Osteoblast (primary cell): Measurements from ENCODE around the gene TMEM132C. TPM values are rescaled to one million over a fixed set of nuclear protein-coding genes. Genes with fewer than 3 reads are reported as not detected.

Experiments
- DNase-seq: peaks from one replicate; pipeline ENCODE4 v3.0.0; 2011; ENCODE audit warnings: low spot score, mixed read lengths; ENCODE audit not compliant: insufficient read length; ENCODE audit errors: missing footprints
- H2AFZ ChIP-seq: 2 replicates; pipeline ENCODE4 v1.6.0; 2011; ENCODE audit warnings: mild to moderate bottlenecking, low read length
- H3K27ac ChIP-seq: 2 replicates; pipeline ENCODE4 v1.5.1; 2011; ENCODE audit warnings: mild to moderate bottlenecking, low read depth, low read length, moderate library complexity
- H3K27me3 ChIP-seq: 2 replicates; pipeline ENCODE4 v1.6.0; 2012; ENCODE audit warnings: mild to moderate bottlenecking, control low read depth, inconsistent platforms, low read length, moderate library complexity; ENCODE audit not compliant: insufficient read depth
- H3K36me3 ChIP-seq: 2 replicates; pipeline ENCODE4 v1.5.1; 2011; ENCODE audit warnings: mild to moderate bottlenecking, low read length, control low read depth, moderate library complexity; ENCODE audit not compliant: insufficient read depth
- H3K4me1 ChIP-seq: 2 replicates; pipeline ENCODE4 v1.5.1; 2011; ENCODE audit warnings: mild to moderate bottlenecking, low read length, control low read depth, moderate library complexity; ENCODE audit not compliant: insufficient read depth
- H3K4me2 ChIP-seq: 2 replicates; pipeline ENCODE4 v1.6.0; 2011; ENCODE audit warnings: mild to moderate bottlenecking, low read length; ENCODE audit not compliant: insufficient read depth
- H3K4me3 ChIP-seq: fragments of 200-600 bp; sonication (generic); 3 replicates; pipeline ENCODE4 v1.5.1; 2012; ENCODE audit warnings: mild to moderate bottlenecking, low read length, inconsistent platforms; ENCODE audit not compliant: insufficient read depth
- H3K79me2 ChIP-seq: 2 replicates; pipeline ENCODE4 v1.6.0; 2012; ENCODE audit warnings: mild to moderate bottlenecking, low read length, control low read depth, inconsistent platforms; ENCODE audit not compliant: insufficient read depth
- H3K9me3 ChIP-seq: 2 replicates; pipeline ENCODE4 v1.5.1; 2011; ENCODE audit warnings: low read depth, low read length, control low read depth
- H4K20me1 ChIP-seq: 2 replicates; pipeline ENCODE4 v1.6.0; 2012; ENCODE audit warnings: mild to moderate bottlenecking, low read length, control low read depth; ENCODE audit not compliant: insufficient read depth
- total RNA-seq: library from RNA; depleted of rRNA; stranded (reverse); fragments of >200 nt; gene quantifications from 2 replicates; pipeline ENCODE4 v1.2.3, GENCODE V29; 2012
- TF ChIP-seq, protein P1 (sequence below): IDR thresholded peaks from 2 replicates; pipeline ENCODE4 v1.5.1; 2011; ENCODE audit warnings: mild to moderate bottlenecking, low read depth, low read length, moderate library complexity; ENCODE audit errors: extremely low read depth

TMEM132C gene
- total RNA-seq, 1 donor, result not detected

DNA sequence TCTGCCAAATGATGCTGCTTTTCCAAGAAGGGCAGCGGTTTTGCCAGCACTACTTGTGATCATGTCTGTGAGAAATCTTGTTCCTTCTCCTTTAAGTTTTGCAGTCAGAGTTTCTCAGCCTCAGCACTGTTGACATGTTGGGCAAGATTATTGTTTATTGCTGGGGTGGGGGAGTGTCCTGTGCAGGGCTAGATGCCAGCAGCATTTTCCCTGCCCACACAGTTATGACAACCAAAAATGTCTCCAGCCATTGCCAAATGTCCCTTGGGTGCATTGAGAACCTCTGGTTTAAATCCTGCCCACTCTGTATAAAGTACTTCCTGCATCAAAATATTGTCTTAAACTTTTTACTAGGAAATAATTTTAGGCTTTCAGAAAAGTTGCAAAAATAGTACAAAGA is 20.0 kb downstream of the TMEM132C start:
- Histone ChIP-seq H4K20me1 (no peaks in the 10 kb centered on the region), H3K27me3 (no peaks in the 10 kb centered on the region), H3K4me1 (no peaks in the 10 kb centered on the region), H3K79me2 (no peaks in the 10 kb centered on the region), H3K27ac (no peak overlapping the region), H2AFZ (no peak overlapping the region), H3K36me3 (no peaks in the 10 kb centered on the region), H3K9me3 (peaks cover 7% of the 10 kb centered on the region), H3K4me3 (no peak overlapping the region), H3K4me2 (no peak overlapping the region)
- no peak for DNase-seq
- TF ChIP-seq, protein P1, sequence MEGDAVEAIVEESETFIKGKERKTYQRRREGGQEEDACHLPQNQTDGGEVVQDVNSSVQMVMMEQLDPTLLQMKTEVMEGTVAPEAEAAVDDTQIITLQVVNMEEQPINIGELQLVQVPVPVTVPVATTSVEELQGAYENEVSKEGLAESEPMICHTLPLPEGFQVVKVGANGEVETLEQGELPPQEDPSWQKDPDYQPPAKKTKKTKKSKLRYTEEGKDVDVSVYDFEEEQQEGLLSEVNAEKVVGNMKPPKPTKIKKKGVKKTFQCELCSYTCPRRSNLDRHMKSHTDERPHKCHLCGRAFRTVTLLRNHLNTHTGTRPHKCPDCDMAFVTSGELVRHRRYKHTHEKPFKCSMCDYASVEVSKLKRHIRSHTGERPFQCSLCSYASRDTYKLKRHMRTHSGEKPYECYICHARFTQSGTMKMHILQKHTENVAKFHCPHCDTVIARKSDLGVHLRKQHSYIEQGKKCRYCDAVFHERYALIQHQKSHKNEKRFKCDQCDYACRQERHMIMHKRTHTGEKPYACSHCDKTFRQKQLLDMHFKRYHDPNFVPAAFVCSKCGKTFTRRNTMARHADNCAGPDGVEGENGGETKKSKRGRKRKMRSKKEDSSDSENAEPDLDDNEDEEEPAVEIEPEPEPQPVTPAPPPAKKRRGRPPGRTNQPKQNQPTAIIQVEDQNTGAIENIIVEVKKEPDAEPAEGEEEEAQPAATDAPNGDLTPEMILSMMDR, result no peak

DNA sequence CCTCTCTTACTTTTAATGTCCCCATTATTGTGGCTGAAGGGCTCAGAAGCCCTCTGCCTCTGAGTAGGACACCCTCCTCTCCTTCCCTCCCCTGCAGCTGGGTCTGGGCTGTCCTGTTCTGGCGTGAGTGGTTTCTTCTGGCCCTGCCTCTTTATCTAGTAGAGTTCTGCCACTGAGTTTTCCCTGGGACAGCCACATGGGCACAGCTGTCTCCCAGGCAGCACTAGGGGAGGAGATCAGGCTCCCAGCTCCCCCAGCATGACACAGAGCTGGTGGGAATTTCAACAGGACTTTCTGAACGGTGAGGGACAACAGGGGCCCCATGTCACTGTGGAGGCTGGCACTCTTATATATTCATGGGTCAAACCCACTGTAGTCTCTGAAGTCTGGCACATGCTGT is 21.4 kb downstream of the TMEM132C start:
- Histone ChIP-seq H3K4me1 (no peaks in the 10 kb centered on the region), H3K9me3 (peaks cover 4% of the 10 kb centered on the region), H3K4me3 (no peak overlapping the region), H4K20me1 (no peaks in the 10 kb centered on the region), H2AFZ (no peak overlapping the region), H3K27me3 (no peaks in the 10 kb centered on the region), H3K4me2 (no peak overlapping the region), H3K36me3 (no peaks in the 10 kb centered on the region), H3K27ac (no peak overlapping the region), H3K79me2 (no peaks in the 10 kb centered on the region)
- TF ChIP-seq, protein P1, result no peak
- DNase-seq, result no peak

- no peak for DNase-seq
- TF ChIP-seq, protein P1, result no peak
- Histone ChIP-seq H3K4me1 (no peaks in the 10 kb centered on the region), H3K4me3 (no peak overlapping the region), H3K27ac (no peak overlapping the region), H3K4me2 (no peak overlapping the region), H3K36me3 (no peaks in the 10 kb centered on the region), H3K9me3 (peaks cover 4% of the 10 kb centered on the region), H2AFZ (no peak overlapping the region), H3K27me3 (no peaks in the 10 kb centered on the region), H4K20me1 (no peaks in the 10 kb centered on the region), H3K79me2 (no peaks in the 10 kb centered on the region)
Observed at GRCh38 chr12:128288896-128289295, 21.9 kb downstream of the TMEM132C start.

DNA sequence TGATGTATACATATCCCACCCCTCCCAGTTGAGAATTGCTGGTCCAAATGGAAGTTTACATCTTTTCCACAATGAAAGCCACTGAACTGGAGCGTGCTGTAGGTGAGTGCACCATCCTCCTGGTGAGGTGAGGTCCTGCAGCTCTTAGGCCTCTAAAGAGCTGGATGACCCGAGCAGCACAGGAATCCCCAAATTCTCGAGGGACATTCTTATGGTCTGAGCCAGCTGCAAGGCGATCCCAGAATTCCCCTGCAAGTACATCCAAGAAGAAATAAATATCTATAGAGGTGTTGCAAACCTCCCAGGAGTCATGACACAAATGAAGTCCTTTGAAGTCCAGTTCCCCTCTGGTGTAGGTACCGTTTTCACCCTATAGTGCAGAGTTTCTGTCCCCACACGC is 24.0 kb downstream of the TMEM132C start:
- Histone ChIP-seq H3K79me2 (no peaks in the 10 kb centered on the region), H3K4me1 (no peaks in the 10 kb centered on the region), H4K20me1 (no peaks in the 10 kb centered on the region), H3K4me3 (no peak overlapping the region), H3K27me3 (no peaks in the 10 kb centered on the region), H3K36me3 (no peaks in the 10 kb centered on the region), H3K4me2 (no peak overlapping the region), H3K9me3 (peaks cover 4% of the 10 kb centered on the region), H2AFZ (no peak overlapping the region), H3K27ac (no peak overlapping the region)
- DNase-seq, result no peak
- TF ChIP-seq, protein P1, result no peak
